Measurements from ENCODE around the gene ZGLP1.

The ZGLP1 gene

DNA sequence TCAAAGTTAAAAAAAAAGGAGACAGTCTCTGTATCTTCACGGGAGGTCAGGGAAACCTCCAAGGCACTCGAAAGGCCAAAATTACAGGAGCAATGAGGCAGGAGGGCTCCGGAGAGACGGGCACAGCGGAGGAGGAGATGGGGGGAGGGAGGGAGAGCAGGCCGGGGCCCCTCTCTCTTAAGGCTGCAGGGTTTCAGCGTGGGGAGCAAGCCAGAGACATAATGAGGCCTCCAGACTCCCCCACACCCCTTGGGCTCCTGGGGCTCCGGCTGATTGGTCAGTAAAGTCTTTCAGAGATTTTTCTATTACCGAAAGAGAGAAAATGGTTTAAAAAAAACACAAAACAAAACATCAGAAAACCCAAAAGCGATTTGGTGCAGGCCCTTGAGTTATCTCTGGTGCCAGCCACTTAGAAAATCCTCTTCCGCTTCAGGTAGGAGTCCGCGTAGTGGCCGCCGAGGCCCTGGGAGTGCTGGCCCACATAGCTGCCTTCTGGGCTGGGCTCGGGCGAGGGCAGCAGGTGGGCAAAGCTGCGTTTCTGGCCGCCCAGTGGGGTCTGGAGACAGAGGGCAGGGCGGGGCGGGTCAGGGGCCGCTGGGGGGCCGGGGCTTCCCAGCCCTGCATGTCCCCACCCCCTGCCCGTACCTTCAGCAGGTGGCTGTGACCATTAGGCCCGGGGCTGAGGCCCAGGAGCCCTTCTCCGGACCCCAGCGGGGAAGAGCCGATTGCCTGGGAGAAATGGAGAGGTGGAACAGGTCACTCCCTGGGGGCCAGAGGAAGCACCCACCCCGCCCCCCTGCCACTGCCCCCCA, 7.6 kb upstream of the ZGLP1 start:
- Histone ChIP-seq H3F3A (ENCODE audit: insufficient read depth, low read length) (no peaks in the 10 kb centered on the region), H3K27me3 (replicated peaks; ENCODE audit: insufficient read depth, low read length) (no peaks in the 10 kb centered on the region), H3K27ac (ENCODE audit: low read length) (no peak overlapping the region), H3K9ac (ENCODE audit: low read length) (no peak overlapping the region), H3K9me3 (replicated peaks; ENCODE audit: insufficient read depth, low read length) (no peaks in the 10 kb centered on the region), H2AFZ (ENCODE audit: low read length) (no peak overlapping the region), H3K36me3 (replicated peaks; ENCODE audit: insufficient read depth, low read length) (no peaks in the 10 kb centered on the region), H3K79me2 (ENCODE audit: low read length) (peaks cover 3% of the 10 kb centered on the region; the same call in 1 of the 2 replicates), H3K4me2 (ENCODE audit: low read depth, low read length) (no peak overlapping the region), H3K4me3 (ENCODE audit: low read length) (no peak overlapping the region), H4K20me1 (ENCODE audit: insufficient read depth, low read length) (no peaks in the 10 kb centered on the region), H3K9me2 (replicated peaks; ENCODE audit: insufficient read depth, low read length) (no peaks in the 10 kb centered on the region), H3K4me1 (ENCODE audit: low read length) (0 out of 2 replicates have a peak, but pooled peaks cover 4% of the 10 kb centered on the region)
- TF ChIP-seq, protein P1, sequence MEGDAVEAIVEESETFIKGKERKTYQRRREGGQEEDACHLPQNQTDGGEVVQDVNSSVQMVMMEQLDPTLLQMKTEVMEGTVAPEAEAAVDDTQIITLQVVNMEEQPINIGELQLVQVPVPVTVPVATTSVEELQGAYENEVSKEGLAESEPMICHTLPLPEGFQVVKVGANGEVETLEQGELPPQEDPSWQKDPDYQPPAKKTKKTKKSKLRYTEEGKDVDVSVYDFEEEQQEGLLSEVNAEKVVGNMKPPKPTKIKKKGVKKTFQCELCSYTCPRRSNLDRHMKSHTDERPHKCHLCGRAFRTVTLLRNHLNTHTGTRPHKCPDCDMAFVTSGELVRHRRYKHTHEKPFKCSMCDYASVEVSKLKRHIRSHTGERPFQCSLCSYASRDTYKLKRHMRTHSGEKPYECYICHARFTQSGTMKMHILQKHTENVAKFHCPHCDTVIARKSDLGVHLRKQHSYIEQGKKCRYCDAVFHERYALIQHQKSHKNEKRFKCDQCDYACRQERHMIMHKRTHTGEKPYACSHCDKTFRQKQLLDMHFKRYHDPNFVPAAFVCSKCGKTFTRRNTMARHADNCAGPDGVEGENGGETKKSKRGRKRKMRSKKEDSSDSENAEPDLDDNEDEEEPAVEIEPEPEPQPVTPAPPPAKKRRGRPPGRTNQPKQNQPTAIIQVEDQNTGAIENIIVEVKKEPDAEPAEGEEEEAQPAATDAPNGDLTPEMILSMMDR (IDR thresholded peaks at IDR 0.05; ENCODE audit: low read length) = no peak
- TF ChIP-seq EZH2phosphoT487 (IDR thresholded peaks at IDR 0.05; ENCODE audit: low read length) (no peak), EZH2 (optimal IDR thresholded peaks at IDR 0.05; ENCODE audit: low read depth, low read length) (no peak)
- no peak for DNase-seq

DNA sequence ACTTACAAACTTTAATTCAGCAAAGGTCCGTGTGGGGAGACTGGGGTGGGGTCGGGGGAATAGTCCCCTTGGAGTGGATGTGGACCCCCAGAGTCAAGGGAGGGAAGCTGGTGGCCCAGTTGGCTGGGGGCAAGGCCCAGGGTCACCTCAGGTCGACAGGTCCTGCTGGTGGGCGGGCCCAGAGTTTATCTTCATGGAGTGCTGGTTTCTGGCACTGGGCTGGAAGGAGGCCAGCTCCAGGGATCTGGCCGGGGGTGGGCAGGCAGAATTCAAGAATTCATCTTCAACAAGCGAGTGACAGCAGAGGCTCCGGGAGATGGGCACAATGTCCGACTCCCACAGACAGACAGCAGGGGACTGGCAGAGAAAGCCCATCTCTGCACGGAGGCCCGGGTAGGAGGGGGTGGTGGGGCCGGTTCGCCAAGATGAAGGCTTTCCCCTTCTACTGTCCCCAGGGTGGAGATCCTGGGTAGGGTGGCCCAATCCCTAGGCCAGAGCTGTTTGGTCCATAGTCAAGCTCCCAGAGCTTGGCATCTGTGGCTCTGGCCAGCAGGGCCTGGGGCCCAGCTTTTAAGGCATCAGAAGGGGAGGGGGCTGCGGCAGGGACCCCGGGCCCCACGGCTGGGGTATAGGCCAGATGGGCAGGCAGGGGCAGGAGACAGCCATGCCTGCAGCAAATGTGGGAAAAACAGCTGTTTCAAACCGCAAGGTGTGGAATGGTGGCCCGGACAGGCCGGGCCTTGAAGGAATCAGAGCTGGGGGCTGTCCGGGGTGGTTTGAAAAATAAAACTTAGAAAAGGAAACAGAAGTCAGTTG, 6.8 kb upstream of the ZGLP1 start:
- peak overlapping the region; percentile 96; the same call in 1 of the 2 replicates for H3K4me2 ChIP-seq (ENCODE audit: low read depth, low read length)
- H3K9me3 ChIP-seq (replicated peaks; ENCODE audit: insufficient read depth, low read length) = no peaks in the 10 kb centered on the region
- H3K9ac ChIP-seq (ENCODE audit: low read length) = peak overlapping the region; percentile 51; the same call in 1 of the 2 replicates
- no peak overlapping the region for H2AFZ ChIP-seq (ENCODE audit: low read length)
- no peaks in the 10 kb centered on the region for H4K20me1 ChIP-seq (ENCODE audit: insufficient read depth, low read length)
- no peaks in the 10 kb centered on the region for H3K36me3 ChIP-seq (replicated peaks; ENCODE audit: insufficient read depth, low read length)
- peak overlapping the region; percentile 90; the same call in 1 of the 2 replicates for H3K4me3 ChIP-seq (ENCODE audit: low read length)
- H3K79me2 ChIP-seq (ENCODE audit: low read length) = peaks cover 3% of the 10 kb centered on the region; the same call in 1 of the 2 replicates
- H3K4me1 ChIP-seq (ENCODE audit: low read length) = 0 out of 2 replicates have a peak, but pooled peaks cover 4% of the 10 kb centered on the region
- H3K9me2 ChIP-seq (replicated peaks; ENCODE audit: insufficient read depth, low read length) = no peaks in the 10 kb centered on the region
- H3F3A ChIP-seq (ENCODE audit: insufficient read depth, low read length) = no peaks in the 10 kb centered on the region
- no peak for DNase-seq
- H3K27ac ChIP-seq (ENCODE audit: low read length) = peak overlapping the region; percentile 3; the same call in 1 of the 2 replicates
- no peaks in the 10 kb centered on the region for H3K27me3 ChIP-seq (replicated peaks; ENCODE audit: insufficient read depth, low read length)
- TF ChIP-seq EZH2 (optimal IDR thresholded peaks at IDR 0.05; ENCODE audit: low read depth, low read length) = no peak
- TF ChIP-seq, protein P1 (IDR thresholded peaks at IDR 0.05; ENCODE audit: low read length) = no peak
- no peak for TF ChIP-seq EZH2phosphoT487 (IDR thresholded peaks at IDR 0.05; ENCODE audit: low read length)

DNA sequence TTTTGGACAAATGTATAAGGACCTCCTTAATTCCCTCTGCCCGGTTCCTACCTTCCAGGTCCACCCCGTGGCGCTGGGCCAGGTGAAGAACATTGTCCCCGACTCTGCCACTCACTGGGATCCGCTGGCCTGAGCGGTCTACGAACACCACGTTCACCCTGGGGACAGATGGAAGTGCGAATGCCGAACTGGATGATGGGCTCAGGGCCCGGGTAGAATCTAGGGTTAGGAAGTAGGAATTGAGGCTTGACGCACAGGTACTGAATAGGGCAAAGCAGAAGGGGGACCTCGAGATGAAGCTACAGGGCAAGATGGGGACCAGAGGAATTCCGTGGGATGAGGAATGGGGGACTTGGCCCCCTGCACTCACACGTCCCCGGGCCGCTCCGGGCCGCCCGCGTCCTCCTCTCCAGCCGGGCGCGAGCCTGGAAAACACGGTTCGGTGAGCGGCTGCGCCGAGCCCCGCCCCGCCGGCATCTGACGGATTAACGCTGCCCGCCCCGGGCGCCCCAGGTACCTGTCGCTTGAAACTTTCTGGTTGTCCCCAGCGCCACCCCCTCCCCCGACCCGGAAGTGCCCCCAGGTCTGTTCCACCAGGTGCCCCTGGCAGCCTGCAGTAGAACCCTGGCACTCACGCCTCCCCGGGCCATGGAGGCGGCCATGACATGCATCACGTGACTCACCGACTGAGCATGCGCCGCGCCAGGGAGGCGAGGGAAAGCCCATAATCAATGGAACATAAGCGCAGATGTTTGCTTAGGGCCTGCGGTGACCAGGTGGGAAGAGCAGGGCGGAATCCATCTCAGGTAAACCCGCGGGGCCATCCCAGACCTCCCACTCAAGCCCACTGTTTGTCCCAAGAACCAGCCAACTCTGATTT, 6.0 kb upstream of the ZGLP1 start, which contains the start of gene FDX2:
Gene FDX2, minus strand, starts transcription at position 681 of the 880 bp plus-strand sequence. Its CDS starts 19 bp downstream, at position 662.
- H2AFZ ChIP-seq (ENCODE audit: low read length) = peak within 1 kb of the TSS; percentile 89

More for the DNA sequence above, 6.0 kb upstream of the ZGLP1 start, which contains the start of gene FDX2:
- Histone ChIP-seq H3K79me2 (ENCODE audit: low read length) (peaks cover 3% of the 10 kb centered on the region; the same call in 1 of the 2 replicates), H3K9me3 (replicated peaks; ENCODE audit: insufficient read depth, low read length) (no peaks in the 10 kb centered on the region), H3K9me2 (replicated peaks; ENCODE audit: insufficient read depth, low read length) (no peaks in the 10 kb centered on the region), H3F3A (ENCODE audit: insufficient read depth, low read length) (no peaks in the 10 kb centered on the region), H3K9ac (ENCODE audit: low read length) (peak within 1 kb of the TSS; percentile 51), H4K20me1 (ENCODE audit: insufficient read depth, low read length) (no peaks in the 10 kb centered on the region), H3K36me3 (replicated peaks; ENCODE audit: insufficient read depth, low read length) (no peaks in the 10 kb centered on the region), H3K27me3 (replicated peaks; ENCODE audit: insufficient read depth, low read length) (no peaks in the 10 kb centered on the region), H3K4me1 (ENCODE audit: low read length) (0 out of 2 replicates have a peak, but pooled peaks cover 4% of the 10 kb centered on the region), H3K4me2 (ENCODE audit: low read depth, low read length) (peak within 1 kb of the TSS; percentile 96), H3K27ac (ENCODE audit: low read length) (peak within 1 kb of the TSS; percentile 3; the same call in 1 of the 2 replicates), H3K4me3 (ENCODE audit: low read length) (peak within 1 kb of the TSS; percentile 90)
- TF ChIP-seq EZH2phosphoT487 (IDR thresholded peaks at IDR 0.05; ENCODE audit: low read length) (no peak), EZH2 (optimal IDR thresholded peaks at IDR 0.05; ENCODE audit: low read depth, low read length) (no peak)
- TF ChIP-seq, protein P1 (IDR thresholded peaks at IDR 0.05; ENCODE audit: low read length) = no peak
- peak; percentile 87 for DNase-seq
